ENCODE results near the gene SLC2A4.
"Not testable (repeated sequence)": the region's sequence is repeated elsewhere in the genome, so short reads cannot be mapped to it uniquely, and the experiment has no call there.

Gene SLC2A4

DNA sequence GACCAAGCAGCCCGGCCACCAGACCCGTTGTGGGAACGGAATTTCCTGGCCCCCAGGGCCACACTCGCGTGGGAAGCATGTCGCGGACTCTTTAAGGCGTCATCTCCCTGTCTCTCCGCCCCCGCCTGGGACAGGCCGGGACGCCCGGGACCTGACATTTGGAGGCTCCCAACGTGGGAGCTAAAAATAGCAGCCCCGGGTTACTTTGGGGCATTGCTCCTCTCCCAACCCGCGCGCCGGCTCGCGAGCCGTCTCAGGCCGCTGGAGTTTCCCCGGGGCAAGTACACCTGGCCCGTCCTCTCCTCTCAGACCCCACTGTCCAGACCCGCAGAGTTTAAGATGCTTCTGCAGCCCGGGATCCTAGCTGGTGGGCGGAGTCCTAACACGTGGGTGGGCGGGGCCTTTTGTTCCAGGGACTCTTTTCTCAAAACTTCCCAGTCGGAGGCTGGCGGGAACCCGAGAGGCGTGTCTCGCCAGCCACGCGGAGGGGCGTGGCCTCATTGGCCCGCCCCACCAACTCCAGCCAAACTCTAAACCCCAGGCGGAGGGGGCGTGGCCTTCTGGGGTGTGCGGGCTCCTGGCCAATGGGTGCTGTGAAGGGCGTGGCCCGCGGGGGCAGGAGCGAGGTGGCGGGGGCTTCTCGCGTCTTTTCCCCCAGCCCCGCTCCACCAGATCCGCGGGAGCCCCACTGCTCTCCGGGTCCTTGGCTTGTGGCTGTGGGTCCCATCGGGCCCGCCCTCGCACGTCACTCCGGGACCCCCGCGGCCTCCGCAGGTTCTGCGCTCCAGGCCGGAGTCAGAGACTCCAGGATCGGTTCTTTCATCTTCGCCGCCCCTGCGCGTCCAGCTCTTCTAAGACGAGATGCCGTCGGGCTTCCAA is at the start of gene SLC2A4:
TSS of gene SLC2A4 (plus strand) at position 645 of the 879 bp plus-strand sequence. CDS start at position 862, 217 bp downstream.
- DNase-seq (ENCODE audit: low read depth): peak; percentile 92

- no peak for DNase-seq (ENCODE audit: low read depth)
These were observed 49.4 kb upstream of the SLC2A4 start for GRCh38 chr17:7232114-7232513.

DNA sequence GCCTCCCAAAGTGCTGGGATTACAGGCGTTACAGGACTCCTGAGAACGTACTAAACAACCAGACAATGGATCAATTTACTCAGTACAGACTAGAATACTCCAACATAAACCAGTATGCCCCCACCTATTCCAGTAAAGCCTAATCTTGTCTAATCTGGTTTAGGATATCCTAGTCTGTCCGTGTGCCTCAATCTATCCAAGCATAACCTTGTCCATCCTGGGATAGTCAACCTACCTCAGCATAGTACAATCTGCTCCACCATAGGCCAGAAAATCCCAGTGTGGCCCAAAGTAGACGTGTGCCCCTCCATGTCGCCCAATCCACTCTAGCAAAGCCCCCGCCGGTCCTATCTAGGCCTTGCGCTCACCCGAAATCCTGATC is 47.8 kb upstream of the SLC2A4 start:
- DNase-seq (ENCODE audit: low read depth): no peak

DNA sequence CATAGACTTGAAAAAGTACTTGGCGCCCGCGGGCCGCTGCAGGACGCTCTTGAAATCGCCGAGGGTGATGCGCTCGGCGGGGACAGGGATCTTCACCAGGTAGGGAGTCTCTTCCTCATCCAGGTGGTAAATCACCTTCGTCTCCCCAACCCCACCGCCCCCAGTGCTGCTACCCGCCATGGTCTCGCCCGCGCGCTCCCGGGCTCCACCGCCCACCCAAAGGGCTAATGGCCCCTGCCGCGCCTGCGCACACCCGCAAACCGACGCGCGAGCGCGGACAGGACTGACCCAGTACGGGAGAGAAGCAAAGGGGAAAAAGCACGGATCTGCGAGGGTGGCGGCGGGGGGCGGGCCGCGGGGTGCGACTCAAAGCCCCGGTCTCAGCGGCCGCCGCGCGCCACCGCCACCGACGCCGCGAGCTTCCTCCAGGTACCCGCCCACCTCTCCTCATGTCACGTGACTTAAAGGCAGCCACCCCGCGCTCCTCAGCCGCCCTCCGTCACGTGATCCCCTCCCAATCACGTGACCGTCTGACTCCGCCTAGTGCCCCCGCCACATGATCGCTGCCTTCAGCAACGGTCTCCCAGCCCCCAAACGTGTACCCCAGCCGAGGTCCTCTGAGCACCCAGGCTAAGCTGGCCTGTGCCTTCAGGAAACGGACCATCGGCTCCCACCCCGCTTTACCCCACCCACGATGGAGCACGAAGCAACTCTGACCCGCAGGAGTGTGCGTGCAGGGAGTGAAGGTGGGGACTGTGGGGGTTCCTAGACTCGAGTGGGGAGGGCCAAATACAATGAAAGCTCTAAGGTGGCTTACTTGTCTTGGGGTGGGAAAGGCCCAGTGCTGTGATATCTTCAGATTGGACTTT is 47.2 kb upstream of the SLC2A4 start, which contains the start of gene DVL2:
TSS of gene DVL2 (minus strand) at position 435 of the 869 bp plus-strand sequence. CDS start at position 180, 255 bp downstream.
- peak; percentile 96 for DNase-seq (ENCODE audit: low read depth)

GRCh38 chr17:7235693-7236665 is 45.5 kb upstream of the SLC2A4 start:
- DNase-seq (ENCODE audit: low read depth): peak; percentile 67

- DNase-seq (ENCODE audit: low read depth): no peak
These were observed 44.7 kb upstream of the SLC2A4 start for GRCh38 chr17:7236808-7237207.

GRCh38 chr17:7237266-7237760 is 44.2 kb upstream of the SLC2A4 start:
- DNase-seq (ENCODE audit: low read depth): no peak

GRCh38 chr17:7237761-7238419 is 43.6 kb upstream of the SLC2A4 start:
- DNase-seq (ENCODE audit: low read depth): peak; percentile 66

- DNase-seq (ENCODE audit: low read depth): peak; percentile 55
These were observed 43.0 kb upstream of the SLC2A4 start for GRCh38 chr17:7238420-7239090.

DNA sequence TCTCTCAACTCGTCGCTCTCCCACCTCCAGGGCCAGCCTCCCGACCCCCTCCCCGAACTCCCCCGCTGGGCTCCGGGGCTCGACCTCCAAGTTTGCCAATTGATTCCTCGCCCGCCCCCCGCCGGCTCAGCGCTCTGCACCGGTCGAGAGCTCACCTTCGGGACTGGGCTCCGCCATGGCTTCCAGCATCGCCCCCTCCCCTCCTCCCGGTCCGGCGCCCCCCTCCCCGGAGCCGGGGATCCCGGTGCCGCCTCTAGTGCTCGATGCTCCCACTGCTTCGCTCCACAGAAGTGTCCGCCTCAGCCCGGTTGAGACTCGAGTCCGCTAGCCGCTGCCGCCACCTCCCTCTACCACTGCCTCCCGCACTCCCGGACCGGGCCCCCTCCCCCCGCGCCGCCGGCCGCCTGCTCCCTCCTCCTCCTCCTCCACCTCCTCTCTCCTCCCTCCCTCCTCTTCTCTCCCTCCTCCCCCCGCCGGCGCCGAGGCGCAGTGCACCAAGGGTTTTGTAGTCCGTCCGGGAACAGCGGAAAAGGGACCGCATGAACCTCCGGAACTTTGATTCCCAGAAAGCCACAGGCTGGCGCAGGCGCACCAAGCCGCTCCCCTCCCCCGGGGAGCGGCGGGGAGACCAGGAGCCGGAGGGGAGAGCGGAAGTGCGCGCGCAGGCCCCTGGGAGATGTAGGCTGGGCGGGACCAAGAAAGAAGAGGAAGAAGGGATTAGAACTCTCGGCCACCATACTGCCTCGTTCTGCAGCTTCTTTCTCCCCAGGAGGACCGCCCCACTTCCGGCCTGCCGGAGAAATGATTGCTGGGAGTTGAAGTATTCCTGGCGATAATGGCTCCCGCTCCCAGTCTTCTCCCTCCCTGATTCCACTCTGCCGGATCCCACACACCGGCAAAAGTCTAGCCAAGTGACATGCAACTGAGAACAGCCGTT is 42.2 kb upstream of the SLC2A4 start, which contains the start of gene PHF23:
TSS of gene PHF23 (minus strand) at position 367 of the 937 bp plus-strand sequence. CDS start at position 189, 178 bp downstream.
- DNase-seq (ENCODE audit: low read depth): peak; percentile 99

- no peak for DNase-seq (ENCODE audit: low read depth)
These were observed 41.1 kb upstream of the SLC2A4 start for GRCh38 chr17:7240375-7240774.

- no peak for DNase-seq (ENCODE audit: low read depth)
These were observed 40.3 kb upstream of the SLC2A4 start for GRCh38 chr17:7241090-7241733.

- DNase-seq (ENCODE audit: low read depth): peak; percentile 89
These were observed 39.5 kb upstream of the SLC2A4 start, which contains the start of gene GABARAP for GRCh38 chr17:7241783-7242716. GABARAP (minus strand) TSS chr17:7242449; CDS start chr17:7242330, 119 bp downstream.

DNA sequence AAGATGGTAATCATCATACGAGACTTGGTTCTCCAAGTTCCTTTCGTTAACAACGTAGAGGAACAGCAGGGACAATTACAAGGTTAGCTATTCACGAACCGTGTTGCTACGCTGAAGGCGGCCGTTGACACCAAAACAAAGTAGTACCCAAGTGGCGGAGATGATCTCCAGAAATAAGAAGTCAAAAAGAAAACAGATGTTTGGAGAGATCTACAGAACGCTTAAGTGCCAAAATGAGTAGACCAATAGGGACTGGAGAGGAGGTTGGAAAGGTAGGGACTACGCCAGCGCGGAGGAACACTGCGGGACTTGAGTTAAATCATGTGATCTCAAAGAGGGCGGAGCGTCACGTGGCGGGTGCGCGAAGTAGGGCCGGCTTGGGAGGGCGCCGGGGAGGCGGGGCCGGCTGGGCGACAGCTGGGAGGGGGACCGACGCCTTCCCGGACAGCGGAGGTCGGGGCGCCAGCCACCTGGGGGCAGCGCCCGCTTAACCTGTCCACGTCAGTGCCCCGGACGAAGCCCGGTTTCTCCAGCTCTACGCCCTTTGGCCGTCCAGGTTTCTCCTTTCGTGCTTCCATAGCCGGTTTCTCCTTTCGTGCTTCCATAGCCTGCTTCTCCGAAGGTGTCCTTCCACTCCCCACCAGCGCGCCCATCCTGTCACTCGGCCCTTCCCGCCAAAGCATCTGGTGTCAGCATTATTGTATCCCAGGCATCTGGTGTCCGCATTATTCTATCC is 38.6 kb upstream of the SLC2A4 start:
- DNase-seq (ENCODE audit: low read depth): peak; percentile 96

DNA sequence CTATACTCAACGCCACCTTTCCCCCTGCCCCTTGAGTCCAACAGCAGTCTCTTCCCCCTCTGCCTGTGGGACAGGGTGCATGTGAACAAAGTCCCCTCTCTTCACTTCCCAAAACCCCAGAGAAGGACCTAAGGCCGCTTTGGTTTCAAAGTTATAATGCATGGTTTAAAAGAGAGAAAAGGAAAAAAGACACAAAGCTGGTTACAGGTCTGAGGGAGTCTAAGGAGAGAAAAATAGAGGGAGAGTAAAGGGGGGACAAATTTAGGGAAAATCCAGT is 38.1 kb upstream of the SLC2A4 start:
- DNase-seq (ENCODE audit: low read depth): no peak

- not testable (repeated sequence) for DNase-seq (ENCODE audit: low read depth)
These were observed 37.7 kb upstream of the SLC2A4 start for GRCh38 chr17:7243838-7244237.

DNA sequence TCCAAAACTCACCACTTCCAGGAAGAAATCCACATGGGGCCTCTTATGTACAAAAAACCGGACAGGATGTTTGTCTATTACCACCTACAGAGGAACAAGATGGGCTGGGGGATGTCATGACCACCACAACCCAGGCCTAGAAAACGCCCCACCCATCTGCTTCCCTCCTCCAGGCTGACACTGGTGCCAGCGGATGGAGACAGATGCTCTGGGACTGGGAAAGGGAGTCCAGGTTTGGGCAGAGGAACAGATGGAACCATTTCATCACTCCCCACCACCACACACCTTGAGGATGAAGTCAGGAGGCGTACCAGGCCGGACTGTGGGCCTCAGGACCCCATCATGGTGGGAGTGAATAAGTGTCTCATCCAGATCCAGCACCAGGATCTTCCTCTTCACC is 34.7 kb upstream of the SLC2A4 start:
- no peak for DNase-seq (ENCODE audit: low read depth)
